Liver (tissue), 3 donors: ENCODE results near the gene NIT2.

ENCODE experiments used
- CTCF ChIP-seq: fragments of 150-350 bp; IDR thresholded peaks from 2 replicates; pipeline ENCODE4 v1.5.1; 2017; ENCODE audit warnings: improper control_type of control experiment, low read depth, low read length; ENCODE audit not compliant: missing input control
- SP1 ChIP-seq: IDR thresholded peaks from 2 replicates; pipeline ENCODE4 v1.6.1; 2018; ENCODE audit warnings: antibody characterized with exemption, mild to moderate bottlenecking
- donor health status: healthy.
- donor health status: healthy.

GRCh38 chr3:100306695-100307094 lies 27.9 kb upstream of the NIT2 start:
- TF ChIP-seq SP1 (no peak), CTCF (no peak)
